HCEC 1CT (cell line): ENCODE data around the gene GRIA1.

Source experiments
- DNase-seq: peaks from one replicate; pipeline ENCODE4 v3.0.0-alpha.2; 2017

The GRIA1 gene

DNA sequence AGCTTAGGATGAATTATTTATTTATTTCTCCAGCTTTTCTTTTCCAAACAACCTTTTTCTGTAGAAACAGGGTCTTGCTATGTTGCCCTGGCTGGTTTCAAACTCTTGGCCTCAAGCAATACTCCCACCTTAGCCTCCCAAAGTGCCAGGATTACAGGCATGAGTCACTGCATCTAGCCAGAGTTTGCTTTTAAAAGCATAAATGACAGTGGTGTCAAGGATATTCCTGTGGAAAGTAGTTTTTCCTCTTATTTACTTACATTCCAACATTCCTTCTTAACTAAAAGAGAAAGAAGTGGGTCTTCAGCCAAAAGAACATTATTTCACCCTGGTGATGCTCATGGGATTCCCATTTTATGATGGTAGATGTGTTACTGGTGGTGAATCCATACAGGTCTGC, 62.4 kb downstream of the GRIA1 start:
- DNase-seq = peak; percentile 24

DNA sequence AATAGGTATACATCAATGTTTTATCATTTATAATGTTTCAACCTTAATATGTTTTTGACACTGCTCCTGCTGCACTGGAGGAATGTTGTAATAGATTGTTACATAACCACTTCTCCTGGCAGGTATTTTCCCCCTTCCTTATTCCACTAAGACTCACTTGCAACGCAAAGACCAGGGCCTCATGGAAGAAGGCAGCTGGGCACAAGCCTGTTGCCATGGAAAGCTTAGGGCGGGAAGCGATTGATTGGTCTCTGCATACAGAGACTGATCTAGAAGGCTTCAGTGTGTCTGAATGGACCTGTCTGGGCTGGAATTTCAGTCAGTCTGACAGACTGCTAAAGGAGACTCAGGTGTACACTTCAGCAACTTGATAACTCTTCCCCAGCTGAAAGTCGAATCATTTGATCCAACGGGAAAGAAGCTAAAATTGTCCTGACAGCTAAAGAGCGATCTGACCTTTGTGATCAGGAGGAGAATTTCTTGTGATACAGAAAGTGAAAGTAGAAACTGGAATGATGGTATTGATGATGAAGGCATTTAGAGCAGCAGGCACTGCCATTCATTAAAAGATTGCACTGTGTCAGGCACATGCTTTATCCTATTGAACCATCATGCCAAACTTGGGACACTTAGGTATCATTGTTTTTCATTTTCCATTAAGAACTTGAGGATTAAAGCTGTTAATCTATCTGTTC, 65.1 kb downstream of the GRIA1 start:
- DNase-seq = no peak

DNA sequence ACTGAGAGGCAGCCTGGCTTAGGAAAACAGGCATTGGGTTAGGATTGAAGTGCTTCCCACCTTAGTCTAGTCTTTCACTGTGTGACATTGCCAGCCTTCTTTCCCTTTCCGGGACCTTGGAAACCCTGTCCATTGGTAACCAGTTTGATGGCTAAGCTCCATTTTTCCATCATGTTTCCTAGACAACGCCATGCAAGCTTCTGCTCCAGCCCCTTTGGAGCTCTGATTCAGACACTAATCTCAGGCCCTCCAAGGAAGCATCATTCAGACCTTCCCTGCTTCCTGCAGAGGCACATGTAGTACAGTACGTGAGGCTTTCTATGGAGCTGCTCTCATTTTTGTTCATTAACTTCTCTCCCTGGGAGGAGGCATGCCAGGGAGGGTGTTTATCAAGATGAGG, 68.5 kb downstream of the GRIA1 start:
- no peak for DNase-seq

DNA sequence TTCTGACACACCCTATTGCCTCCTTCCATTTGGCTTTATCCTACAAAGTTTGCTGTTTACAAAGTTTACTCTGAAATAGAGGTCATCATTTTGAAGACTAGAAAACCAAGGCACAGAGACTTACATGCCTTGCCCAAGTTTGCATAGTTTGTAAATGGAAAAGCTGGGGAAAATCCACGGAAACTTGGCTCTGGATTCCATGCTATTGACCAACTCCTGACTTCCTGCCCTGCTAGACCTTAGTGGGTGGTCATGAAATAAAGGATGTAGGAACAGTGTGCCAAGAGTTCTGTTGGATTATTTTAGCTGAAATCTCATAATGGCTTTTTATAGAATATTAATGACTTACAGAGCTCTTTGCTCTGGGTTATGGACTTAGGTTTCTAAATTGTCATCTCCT, 69.5 kb downstream of the GRIA1 start:
- peak; percentile 59 for DNase-seq

DNA sequence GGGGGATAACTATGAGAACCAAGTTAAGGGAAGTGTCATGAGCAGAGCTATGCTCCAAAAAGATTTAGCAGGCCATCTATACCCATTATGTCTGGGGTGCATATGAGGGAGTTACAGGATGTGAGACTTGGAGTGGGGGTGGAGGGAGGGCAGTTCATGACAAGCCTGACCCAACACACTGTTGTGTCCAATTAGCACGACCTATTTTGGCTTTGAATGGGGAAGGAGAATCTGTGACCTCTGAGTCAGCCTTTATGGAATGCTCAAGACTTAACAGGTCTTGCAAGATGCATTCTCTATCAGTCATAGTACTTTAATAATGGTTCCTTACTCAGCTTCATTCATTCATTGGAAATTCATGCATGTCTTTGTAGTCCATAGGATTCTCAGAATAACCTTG, 71.7 kb downstream of the GRIA1 start:
- DNase-seq = peak; percentile 91

DNA sequence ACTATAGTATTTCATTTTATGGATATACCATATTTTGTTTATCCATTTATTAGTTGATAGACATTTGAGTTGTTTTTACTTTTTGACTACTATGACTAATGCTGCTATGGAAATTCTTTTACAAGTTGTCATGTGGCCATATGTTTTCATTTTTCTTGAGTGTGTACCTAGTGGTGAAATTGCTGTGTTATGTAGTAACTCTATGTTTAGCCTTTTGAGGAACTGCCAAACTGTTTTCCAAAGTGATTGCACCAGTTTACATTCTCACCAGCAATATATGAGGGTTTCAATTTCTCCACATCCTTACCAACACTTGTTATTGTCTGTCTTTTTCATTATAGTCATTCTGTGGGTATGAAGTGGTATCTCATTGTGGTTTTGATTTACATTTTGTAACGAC, 75.4 kb downstream of the GRIA1 start:
- DNase-seq = peak; percentile 95

DNA sequence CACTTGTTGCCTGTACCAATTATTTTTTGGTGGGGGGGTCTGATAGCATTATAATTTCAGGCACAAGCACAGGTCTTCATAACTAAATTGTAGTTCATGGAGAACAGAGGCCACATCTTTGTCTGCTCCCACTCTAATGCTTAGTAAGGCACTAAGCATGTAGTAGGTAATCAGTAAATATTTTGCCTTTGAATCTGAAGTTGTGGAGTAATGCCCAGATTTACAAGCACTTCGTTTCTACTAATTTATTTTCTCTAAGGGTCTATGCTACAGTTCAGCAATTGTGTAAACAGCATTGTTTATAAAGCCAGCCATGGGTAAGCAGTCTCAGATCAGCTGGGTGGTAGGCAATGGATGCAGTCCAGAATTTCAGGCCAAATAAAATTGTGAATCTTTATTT, 78.6 kb downstream of the GRIA1 start:
- peak; percentile 31 for DNase-seq

DNA sequence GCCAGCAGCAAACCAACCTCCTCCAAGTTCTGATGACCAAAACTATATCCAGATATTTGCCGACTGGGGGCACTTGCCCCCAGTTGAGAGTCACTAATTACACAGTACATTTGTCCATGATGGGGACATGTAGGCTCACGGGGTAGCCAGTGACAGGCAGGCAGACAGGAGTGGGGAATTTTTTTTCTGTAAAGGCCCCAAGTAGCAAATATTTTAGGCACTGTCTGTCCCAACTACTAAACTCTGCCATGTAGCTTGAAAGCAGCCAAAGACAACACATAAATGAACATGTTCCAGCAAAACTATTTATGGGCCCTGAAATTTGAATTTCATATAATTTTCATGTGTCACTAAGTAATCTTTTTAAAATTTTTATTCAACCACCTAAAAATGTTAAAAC, 80.7 kb downstream of the GRIA1 start:
- no peak for DNase-seq

DNA sequence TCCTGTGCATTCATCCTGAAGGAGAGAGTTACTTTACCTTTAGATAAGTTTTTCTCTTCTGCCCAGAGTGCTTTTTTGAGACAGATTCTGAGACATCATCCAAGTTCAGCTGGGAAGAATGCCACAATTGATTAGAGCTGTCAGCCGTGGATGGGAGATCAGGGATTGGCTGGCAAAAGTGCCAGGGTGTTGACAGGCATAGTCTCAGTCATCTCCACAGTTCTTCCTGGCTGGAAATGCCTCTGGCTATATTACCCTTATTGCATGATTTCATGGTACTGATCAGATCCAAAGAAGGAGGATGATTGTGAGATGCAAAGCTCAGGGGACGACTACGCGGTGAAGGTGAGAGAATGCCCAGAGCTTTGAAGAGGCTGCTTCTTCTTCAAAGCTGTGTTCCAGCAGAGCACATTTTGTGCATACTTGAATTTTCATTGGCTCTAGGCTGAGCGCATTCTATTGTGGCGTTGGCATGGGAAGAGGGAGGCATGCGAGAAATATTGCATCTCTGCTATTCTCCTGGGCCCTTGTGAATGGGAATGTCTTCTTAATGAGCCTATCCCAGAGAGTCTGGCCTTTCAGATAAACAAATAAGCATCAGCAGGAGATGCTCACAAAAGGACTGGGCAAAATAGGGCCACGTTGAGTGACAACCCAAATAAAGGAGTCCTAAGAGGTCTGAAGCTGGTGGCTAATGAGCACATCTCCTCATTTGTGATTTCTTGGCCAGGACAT, 82.1 kb downstream of the GRIA1 start:
- no peak for DNase-seq

DNA sequence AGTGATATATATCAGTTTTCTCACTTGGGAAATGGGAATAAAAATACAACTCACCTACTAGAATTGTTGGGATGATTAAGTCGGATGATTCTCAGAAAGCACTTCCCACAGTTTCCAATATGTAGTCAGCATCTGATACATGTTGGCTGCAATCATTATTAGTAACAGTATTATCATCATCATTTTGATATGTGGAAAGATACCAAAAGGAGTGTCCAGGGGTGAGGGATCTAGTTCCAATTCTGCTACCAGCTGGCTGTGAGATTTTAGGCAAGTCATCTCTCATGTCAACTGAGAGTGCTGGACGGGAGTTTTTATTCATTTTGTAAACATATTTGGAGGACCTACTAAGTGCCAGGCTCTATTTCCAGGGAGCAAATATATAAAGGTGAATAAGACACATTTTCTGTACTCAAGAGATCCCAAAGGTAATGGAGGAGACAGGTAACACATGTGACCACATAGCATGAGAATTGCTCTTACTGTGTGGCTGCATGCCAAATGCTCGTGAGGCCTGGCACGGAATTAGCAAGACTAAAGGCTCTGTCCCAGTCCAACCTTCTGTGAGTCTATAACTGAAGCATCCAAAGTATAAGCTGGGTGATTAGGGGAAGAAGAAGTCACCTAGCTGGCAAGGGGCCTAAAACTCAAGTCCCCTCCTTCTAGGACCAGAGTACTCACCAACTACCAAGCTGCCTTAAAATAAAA, 83.0 kb downstream of the GRIA1 start:
- peak; percentile 32 for DNase-seq

DNA sequence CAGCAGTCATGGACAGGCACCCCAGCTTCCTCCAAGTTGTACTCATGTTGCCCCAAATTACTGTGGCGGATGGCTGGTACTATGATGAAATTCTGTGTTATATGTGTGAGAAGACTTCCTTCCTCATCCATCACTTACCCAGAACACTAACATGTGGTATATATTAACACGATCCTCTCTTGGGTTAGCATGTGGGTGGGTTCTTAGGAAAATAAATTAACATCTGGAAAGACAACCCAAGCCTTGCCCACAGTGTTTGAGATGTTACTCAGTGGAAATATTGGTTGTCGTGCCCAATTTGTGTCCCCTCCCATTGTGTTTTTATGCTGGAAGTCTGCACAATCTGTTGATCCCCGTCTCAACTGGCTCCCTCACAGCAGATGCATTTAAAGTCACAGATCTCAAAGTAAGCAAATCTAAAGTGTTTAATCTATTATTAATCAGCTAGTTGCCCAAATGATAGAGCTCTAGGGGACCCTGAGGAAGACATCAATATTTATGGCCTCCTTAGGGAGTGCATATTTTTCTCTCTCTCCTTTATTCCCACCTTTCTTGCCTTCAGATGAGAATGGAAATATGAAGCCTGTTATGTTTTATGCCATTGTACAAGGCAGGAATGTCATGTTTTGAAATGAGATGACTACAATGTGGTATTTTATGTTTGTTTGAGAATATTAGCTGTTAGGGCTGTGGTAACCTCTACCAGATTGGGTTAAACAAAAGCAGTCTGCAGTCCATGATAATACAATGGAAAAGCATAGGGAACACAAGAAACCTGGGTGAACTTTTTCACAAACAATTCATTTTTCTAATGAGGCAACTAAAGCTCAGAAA, 93.9 kb downstream of the GRIA1 start:
- peak; percentile 27 for DNase-seq

DNA sequence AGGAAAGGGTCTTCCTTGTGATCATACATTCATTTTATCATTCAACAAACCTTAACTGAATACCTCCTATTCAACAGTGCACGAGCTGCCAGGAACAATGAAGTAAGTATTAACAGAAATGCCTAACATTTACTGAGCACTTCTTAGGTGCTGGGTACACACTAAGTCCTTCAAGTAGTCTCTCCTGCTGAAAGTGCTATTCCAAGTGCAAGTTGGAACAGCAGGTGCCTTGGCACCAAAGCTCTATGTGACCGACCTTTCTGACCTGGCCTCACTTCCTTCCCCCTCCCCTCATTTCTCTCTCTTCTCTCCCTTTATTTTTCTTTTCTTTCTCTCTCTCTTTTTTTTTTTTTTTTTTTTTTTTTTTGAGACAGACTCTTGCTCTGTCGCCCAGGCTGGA, 94.5 kb downstream of the GRIA1 start:
- no peak for DNase-seq

DNA sequence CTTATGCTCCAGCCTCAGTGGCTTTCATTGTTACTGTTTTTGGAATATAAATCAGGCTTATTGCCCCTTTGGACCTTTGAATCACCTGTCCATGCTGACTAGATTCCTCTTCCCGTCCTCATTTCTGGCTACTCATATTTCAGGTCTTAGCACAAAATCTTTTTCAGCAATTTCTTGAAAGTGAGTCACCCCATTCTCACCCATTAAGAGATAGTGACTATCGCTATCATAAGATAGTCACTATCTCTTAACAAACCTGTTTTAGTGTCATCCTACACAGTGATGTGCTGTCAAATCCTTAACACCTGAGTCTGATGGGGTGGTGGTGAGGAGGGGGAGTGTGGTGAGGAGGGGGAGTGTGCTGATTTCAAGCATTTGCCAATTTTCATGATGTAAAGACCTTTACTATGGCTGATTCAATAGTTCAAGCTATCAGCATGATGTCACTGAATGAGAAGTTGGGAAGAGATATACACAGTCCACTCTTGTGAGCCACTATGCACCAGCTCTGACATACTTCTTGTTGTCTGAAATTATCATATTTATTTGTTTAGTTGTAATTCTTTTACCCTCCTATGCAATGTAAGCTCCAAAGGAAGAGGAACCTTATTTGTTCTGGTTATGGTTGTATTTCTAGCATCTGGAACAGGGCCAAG, 95.3 kb downstream of the GRIA1 start:
- no peak for DNase-seq

DNA sequence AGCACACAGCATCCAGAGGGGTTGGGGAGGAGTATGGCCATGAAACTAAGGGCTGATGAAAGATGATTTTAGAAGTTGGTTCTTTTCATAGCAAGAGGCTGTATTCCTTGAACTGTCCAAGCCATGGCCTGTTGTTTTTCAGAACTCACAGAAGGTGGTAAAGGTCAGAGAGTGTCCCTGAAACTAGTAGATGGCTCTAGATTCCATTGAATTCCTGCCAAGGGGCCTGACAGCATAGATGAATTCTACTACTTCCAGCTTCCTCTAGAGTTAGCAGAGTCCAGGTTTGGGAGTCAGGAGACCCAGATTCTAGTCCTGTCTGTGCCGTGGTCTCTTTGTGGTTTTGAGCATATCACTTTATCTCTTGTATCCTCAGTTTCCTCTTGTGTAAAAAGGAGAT, 101.6 kb downstream of the GRIA1 start:
- DNase-seq = no peak

DNA sequence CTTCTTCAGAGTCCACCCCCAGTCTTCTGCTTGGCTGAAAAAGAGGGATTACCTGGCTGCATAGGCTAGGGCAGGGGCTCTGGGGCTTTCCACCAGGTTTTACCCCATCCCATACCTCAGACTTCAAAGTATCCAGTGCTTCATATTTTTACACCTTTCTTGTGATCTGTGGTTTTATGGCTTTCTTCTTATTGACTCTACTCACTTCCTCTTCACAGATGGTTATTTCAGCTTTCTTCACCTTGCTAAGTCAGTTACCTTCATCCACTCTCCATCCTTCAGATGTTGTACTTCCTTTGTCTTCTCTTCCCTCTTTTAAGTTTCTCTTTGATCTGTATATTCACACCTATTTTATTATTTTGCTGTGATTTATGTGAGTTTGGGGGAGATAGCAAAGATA, 104.3 kb downstream of the GRIA1 start:
- no peak for DNase-seq

DNA sequence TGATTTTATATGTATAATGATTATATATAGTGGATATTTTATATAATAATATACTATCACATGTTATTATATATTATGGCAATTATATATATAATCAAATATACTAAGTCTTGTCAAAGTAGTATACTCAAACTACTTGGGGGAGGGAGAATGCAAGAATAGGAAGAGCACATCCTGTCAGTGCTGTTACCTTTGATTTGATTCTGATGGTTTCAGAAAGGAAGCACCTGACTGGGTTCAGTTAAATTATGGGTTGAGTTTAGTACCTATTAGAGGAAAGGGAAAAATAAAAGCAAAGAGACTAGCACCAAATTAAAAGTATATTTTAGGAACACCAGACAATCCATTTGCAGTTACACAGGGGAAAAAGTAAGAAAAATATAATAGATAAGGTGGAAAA, 107.6 kb downstream of the GRIA1 start:
- DNase-seq = no peak

DNA sequence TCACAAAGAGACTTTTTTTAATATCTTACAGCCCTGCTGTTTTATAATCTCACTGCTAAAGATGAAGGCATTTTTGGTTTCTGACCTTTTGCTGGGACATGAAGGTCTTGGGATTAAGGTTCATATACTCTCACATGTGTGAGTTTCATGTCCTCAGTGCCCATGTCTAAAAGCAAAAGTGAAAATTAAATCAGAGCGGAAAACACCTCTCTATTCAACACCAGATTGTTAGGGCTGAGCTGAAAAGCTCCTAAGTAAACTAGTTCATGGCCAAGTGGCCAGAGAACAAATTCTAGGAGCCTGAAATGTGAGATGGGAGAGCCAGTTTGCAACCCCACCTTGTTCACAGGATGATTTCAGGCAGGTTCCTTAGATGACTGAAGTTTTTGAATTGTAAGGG, 110.9 kb downstream of the GRIA1 start:
- no peak for DNase-seq

DNA sequence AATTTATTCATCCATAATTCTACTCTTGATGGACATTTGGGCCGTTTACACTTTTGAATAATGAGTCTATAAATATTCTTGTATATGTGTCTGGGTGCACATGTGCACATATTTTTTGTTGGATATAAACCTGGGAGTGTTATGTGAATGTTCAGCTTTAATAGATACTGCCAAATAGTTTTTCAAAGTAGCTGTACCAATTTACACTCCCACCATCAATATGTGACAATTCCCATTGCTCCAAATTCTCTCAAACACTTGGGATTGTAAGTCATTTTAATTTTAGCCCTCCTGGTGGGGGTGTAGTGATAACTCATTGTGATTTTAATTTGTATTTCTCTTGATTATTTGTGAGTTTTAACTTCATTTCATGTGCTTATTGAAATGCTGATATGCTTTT, 114.9 kb downstream of the GRIA1 start:
- no peak for DNase-seq

DNA sequence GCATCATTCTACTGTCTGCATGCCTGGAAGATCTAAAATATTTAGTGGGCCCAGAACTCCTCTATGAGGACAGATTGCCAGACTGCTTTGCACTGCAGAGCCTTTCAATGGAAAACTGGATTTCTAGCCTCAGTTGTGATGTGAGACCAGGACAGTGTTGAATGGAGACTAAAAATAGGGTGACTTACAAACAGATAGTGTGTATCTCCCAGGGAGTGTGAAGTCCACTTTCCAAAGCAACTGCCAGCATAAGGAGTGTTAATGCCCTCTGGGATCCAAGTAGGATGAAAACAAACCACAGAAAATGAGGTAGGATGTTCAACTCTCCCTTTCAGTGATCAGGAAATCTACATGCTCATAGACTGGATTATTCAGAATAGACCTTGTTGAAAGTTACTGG, 119.5 kb downstream of the GRIA1 start:
- no peak for DNase-seq

DNA sequence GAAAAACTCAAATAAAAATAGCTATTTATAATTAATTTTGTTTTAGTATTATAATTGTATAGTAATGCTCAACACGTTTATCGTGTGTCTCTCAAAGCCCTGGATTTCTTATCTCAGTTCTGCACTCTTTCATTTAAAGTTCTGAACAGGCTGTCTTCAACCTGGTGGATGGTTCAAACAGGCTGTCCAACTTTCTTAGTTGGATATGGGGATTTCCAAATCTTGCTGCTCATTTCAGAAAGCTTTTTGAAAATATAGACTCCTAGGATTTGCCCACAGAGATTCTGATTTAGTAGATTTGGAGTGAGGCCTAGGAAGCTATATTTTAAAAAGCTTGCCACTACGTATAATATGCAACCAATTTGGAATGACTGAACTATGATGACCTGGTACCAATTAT, 120.3 kb downstream of the GRIA1 start:
- no peak for DNase-seq

DNA sequence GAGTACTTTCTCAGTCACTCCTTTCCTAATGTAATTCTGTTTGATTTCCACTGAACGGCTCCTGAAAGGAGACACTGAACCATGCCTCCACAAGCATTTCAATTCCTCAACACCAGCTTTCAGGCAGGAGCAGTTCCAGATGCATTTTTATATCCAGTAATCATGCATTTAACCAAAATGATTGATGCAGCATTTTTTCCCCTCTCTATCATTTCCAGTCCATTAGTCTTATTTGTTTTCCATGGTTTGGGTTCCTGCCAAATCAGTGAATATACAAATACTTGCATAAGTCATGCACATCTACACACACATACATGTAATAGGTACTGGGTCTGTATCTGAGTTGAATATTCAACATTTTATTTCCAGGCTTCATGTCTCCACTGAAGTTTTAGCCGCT, 122.7 kb downstream of the GRIA1 start:
- peak; percentile 74 for DNase-seq

DNA sequence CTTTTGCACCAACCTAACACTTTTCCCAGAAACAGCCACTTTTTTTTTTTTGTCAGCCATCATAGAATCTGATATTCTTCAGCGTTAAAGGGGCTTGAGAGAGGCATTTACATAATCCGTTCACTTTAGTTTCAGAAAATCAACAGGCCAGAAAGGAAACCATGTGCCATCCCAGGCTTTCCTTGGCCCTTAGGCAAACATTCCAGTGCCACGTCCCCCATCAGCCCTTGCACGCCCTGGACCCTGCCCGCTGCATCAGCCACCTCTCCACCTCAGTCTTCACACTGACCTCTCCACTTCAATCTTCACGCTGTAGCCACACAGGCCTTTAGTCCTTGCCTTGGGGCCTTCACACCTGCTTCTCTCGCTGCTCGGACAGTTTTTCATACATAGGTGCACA, 123.2 kb downstream of the GRIA1 start:
- DNase-seq = no peak

DNA sequence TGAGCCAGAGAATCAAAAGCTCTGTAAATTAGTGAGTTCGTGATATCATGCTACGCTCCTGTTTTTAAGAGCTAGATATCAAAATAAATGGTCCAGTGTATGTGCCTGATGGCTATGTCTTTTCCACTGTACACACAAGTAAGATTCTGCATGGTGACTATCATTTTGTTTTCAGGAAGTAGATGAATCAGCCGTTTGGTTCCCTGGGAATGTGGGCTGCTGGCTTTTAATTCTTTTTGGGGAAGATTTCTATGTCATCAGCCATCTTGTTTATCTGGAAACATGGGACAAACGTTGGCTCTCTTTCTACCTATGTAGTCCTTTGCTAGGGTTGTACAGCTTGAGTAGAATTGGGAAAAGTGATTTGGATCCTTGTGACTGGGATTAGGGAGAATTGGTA, 126.7 kb downstream of the GRIA1 start:
- DNase-seq = peak; percentile 70
